ENCODE measurements around the gene LGR5.
"Not testable (repeated sequence)": the region's sequence is repeated elsewhere in the genome, so short reads cannot be mapped to it uniquely, and the experiment has no call there.

Gene LGR5

GRCh38 chr12:71565535-71565934 is 125.9 kb downstream of the LGR5 start:
- H4K20me1 ChIP-seq (ENCODE audit: insufficient read depth, low read length): no peaks in the 10 kb centered on the region
- H3K27me3 ChIP-seq (ENCODE audit: low read depth, low read length): no peaks in the 10 kb centered on the region
- H3K4me3 ChIP-seq (ENCODE audit: low read length): no peak overlapping the region
- H3K9me3 ChIP-seq (ENCODE audit: insufficient read depth, low read length): no peaks in the 10 kb centered on the region
- no peaks in the 10 kb centered on the region for H3K36me3 ChIP-seq (replicated peaks; ENCODE audit: low read depth, low read length)
- H2AFZ ChIP-seq (ENCODE audit: low read depth, low read length): no peak overlapping the region
- no peaks in the 10 kb centered on the region for H3K4me1 ChIP-seq (ENCODE audit: low read length)
- H3K4me2 ChIP-seq (ENCODE audit: low read length): no peak overlapping the region
- no peak overlapping the region for H3K27ac ChIP-seq (ENCODE audit: low read length)
- TF ChIP-seq EZH2phosphoT487 (IDR thresholded peaks at IDR 0.05; ENCODE audit: low read depth) (no peak), CTCF (IDR thresholded peaks at IDR 0.05; ENCODE audit: low read depth, low read length) (no peak)
- no peak overlapping the region for H3K9ac ChIP-seq (ENCODE audit: low read length)
- no peaks in the 10 kb centered on the region for H3K79me2 ChIP-seq (ENCODE audit: low read length)

- Histone ChIP-seq H3K4me2 (ENCODE audit: low read length) (no peak overlapping the region), H3K4me3 (ENCODE audit: low read length) (no peak overlapping the region), H2AFZ (ENCODE audit: low read depth, low read length) (no peak overlapping the region), H3K27ac (ENCODE audit: low read length) (no peak overlapping the region), H3K36me3 (replicated peaks; ENCODE audit: low read depth, low read length) (no peaks in the 10 kb centered on the region), H3K27me3 (ENCODE audit: low read depth, low read length) (no peaks in the 10 kb centered on the region), H3K9me3 (ENCODE audit: insufficient read depth, low read length) (no peaks in the 10 kb centered on the region), H3K79me2 (ENCODE audit: low read length) (no peaks in the 10 kb centered on the region), H3K4me1 (ENCODE audit: low read length) (no peaks in the 10 kb centered on the region), H4K20me1 (ENCODE audit: insufficient read depth, low read length) (no peaks in the 10 kb centered on the region), H3K9ac (ENCODE audit: low read length) (no peak overlapping the region)
- TF ChIP-seq EZH2phosphoT487 (IDR thresholded peaks at IDR 0.05; ENCODE audit: low read depth) (no peak), CTCF (IDR thresholded peaks at IDR 0.05; ENCODE audit: low read depth, low read length) (no peak)
Measured at GRCh38 chr12:71566655-71567054, 127.1 kb downstream of the LGR5 start.

GRCh38 chr12:71567537-71567936 is 127.9 kb downstream of the LGR5 start:
- TF ChIP-seq EZH2phosphoT487 (IDR thresholded peaks at IDR 0.05; ENCODE audit: low read depth) (no peak), CTCF (IDR thresholded peaks at IDR 0.05; ENCODE audit: low read depth, low read length) (no peak)
- H3K79me2 ChIP-seq (ENCODE audit: low read length): no peaks in the 10 kb centered on the region
- H3K27ac ChIP-seq (ENCODE audit: low read length): no peak overlapping the region
- H3K27me3 ChIP-seq (ENCODE audit: low read depth, low read length): no peaks in the 10 kb centered on the region
- no peaks in the 10 kb centered on the region for H3K36me3 ChIP-seq (replicated peaks; ENCODE audit: low read depth, low read length)
- H4K20me1 ChIP-seq (ENCODE audit: insufficient read depth, low read length): no peaks in the 10 kb centered on the region
- H3K4me3 ChIP-seq (ENCODE audit: low read length): no peak overlapping the region
- no peak overlapping the region for H3K4me2 ChIP-seq (ENCODE audit: low read length)
- no peak overlapping the region for H2AFZ ChIP-seq (ENCODE audit: low read depth, low read length)
- H3K9ac ChIP-seq (ENCODE audit: low read length): no peak overlapping the region
- no peaks in the 10 kb centered on the region for H3K4me1 ChIP-seq (ENCODE audit: low read length)
- no peaks in the 10 kb centered on the region for H3K9me3 ChIP-seq (ENCODE audit: insufficient read depth, low read length)

- H3K27ac ChIP-seq (ENCODE audit: low read length); H3K4me2 ChIP-seq (ENCODE audit: low read length); H3K79me2 ChIP-seq (ENCODE audit: low read length); H3K9ac ChIP-seq (ENCODE audit: low read length); H3K27me3 ChIP-seq (ENCODE audit: low read depth, low read length); H4K20me1 ChIP-seq (ENCODE audit: insufficient read depth, low read length); H3K36me3 ChIP-seq (replicated peaks; ENCODE audit: low read depth, low read length); H3K4me1 ChIP-seq (ENCODE audit: low read length); H2AFZ ChIP-seq (ENCODE audit: low read depth, low read length); H3K4me3 ChIP-seq (ENCODE audit: low read length); H3K9me3 ChIP-seq (ENCODE audit: insufficient read depth, low read length): not testable (repeated sequence)
Measured at GRCh38 chr12:71569885-71570284, 130.3 kb downstream of the LGR5 start.

- H3K27me3 ChIP-seq (ENCODE audit: low read depth, low read length): no peaks in the 10 kb centered on the region
- H3K4me2 ChIP-seq (ENCODE audit: low read length): no peak overlapping the region
- no peaks in the 10 kb centered on the region for H3K79me2 ChIP-seq (ENCODE audit: low read length)
- H3K27ac ChIP-seq (ENCODE audit: low read length): no peak overlapping the region
- H3K36me3 ChIP-seq (replicated peaks; ENCODE audit: low read depth, low read length): no peaks in the 10 kb centered on the region
- H2AFZ ChIP-seq (ENCODE audit: low read depth, low read length): no peak overlapping the region
- H3K9me3 ChIP-seq (ENCODE audit: insufficient read depth, low read length): no peaks in the 10 kb centered on the region
- H3K9ac ChIP-seq (ENCODE audit: low read length): no peak overlapping the region
- no peaks in the 10 kb centered on the region for H3K4me1 ChIP-seq (ENCODE audit: low read length)
- H3K4me3 ChIP-seq (ENCODE audit: low read length): no peak overlapping the region
- TF ChIP-seq CTCF (IDR thresholded peaks at IDR 0.05; ENCODE audit: low read depth, low read length) (no peak), EZH2phosphoT487 (IDR thresholded peaks at IDR 0.05; ENCODE audit: low read depth) (no peak)
- no peaks in the 10 kb centered on the region for H4K20me1 ChIP-seq (ENCODE audit: insufficient read depth, low read length)
Measured at GRCh38 chr12:71576496-71576895, 136.9 kb downstream of the LGR5 start.

Measured in OCI-LY3 (cell line).